Trophoblast cell (in vitro differentiated cells and primary cell): ENCODE results near the gene TMEM245.
A peak's percentile ranks its signal among the peaks of the same experiment; 100 is the strongest.

Experiments
- DNase-seq, 2 donors: peaks; one replicate each; pipeline ENCODE4 v3.0.0-alpha.2; 2016
- H2AFZ ChIP-seq: 2 replicates; pipeline ENCODE4 v1.6.1; 2013; ENCODE audit warnings: low read length, moderate library complexity, mild to moderate bottlenecking; ENCODE audit not compliant: insufficient read depth, poor library complexity
- H2AK5ac ChIP-seq: 2 replicates; pipeline ENCODE4 v1.6.1; 2013; ENCODE audit warnings: mild to moderate bottlenecking, low read length
- H2BK120ac ChIP-seq: 2 replicates; pipeline ENCODE4 v1.6.1; 2013; ENCODE audit warnings: low read length, mild to moderate bottlenecking, moderate library complexity; ENCODE audit not compliant: insufficient read depth, poor library complexity
- H2BK12ac ChIP-seq: 2 replicates; pipeline ENCODE4 v1.6.1; 2013; ENCODE audit warnings: mild to moderate bottlenecking, low read length, moderate library complexity
- H2BK5ac ChIP-seq: 2 replicates; pipeline ENCODE4 v1.6.1; 2013; ENCODE audit warnings: low read length, low read depth, moderate library complexity, mild to moderate bottlenecking; ENCODE audit not compliant: poor library complexity
- H3K14ac ChIP-seq: 2 replicates; pipeline ENCODE4 v1.6.1; 2013; ENCODE audit warnings: mild to moderate bottlenecking, low read length
- H3K18ac ChIP-seq: 2 replicates; pipeline ENCODE4 v1.6.1; 2013; ENCODE audit warnings: mild to moderate bottlenecking, low read length
- H3K23ac ChIP-seq: 2 replicates; pipeline ENCODE4 v1.6.1; 2013; ENCODE audit warnings: low read length
- H3K27ac ChIP-seq: 2 replicates; pipeline ENCODE4 v1.5.1; 2013; ENCODE audit warnings: low read depth, mild to moderate bottlenecking, inconsistent platforms, low read length, moderate library complexity
- H3K27me3 ChIP-seq: 2 replicates; pipeline ENCODE4 v1.6.1; 2013; ENCODE audit warnings: inconsistent platforms, mild to moderate bottlenecking, low read length, moderate library complexity; ENCODE audit not compliant: insufficient read depth
- H3K36me3 ChIP-seq, 2 experiments: 1 replicate in 1 of 2; 2 replicates in 1 of 2; pipeline ENCODE4 v1.6.1; 2013; ENCODE audit warnings: low read length in 2 of 2, mild to moderate bottlenecking in 2 of 2, moderate library complexity in 1 of 2; ENCODE audit not compliant: insufficient read depth in 2 of 2, control insufficient read depth in 1 of 2
- H3K4ac ChIP-seq: 2 replicates; pipeline ENCODE4 v1.6.1; 2013; ENCODE audit warnings: low read depth, mild to moderate bottlenecking, low read length, moderate library complexity
- H3K4me1 ChIP-seq, 2 experiments: 1 replicate in 1 of 2; 2 replicates in 1 of 2; pipeline ENCODE4 v1.6.1; 2013; ENCODE audit warnings: low read length in 2 of 2, mild to moderate bottlenecking in 2 of 2, moderate library complexity in 1 of 2; ENCODE audit not compliant: insufficient read depth in 2 of 2, control insufficient read depth in 1 of 2
- H3K4me2 ChIP-seq: 2 replicates; pipeline ENCODE4 v1.6.1; 2013; ENCODE audit warnings: inconsistent platforms, mild to moderate bottlenecking, low read length, moderate library complexity
- H3K4me3 ChIP-seq: 2 replicates; pipeline ENCODE4 v1.5.1; 2013; ENCODE audit warnings: mild to moderate bottlenecking, low read depth, low read length, inconsistent platforms
- H3K79me1 ChIP-seq: one replicate; pipeline ENCODE4 v1.6.1; 2013; ENCODE audit warnings: low read length
- H3K79me2 ChIP-seq: 2 replicates; pipeline ENCODE4 v1.6.1; 2013; ENCODE audit warnings: low read length, mild to moderate bottlenecking; ENCODE audit not compliant: control insufficient read depth, insufficient read depth, poor library complexity
- H3K9ac ChIP-seq: 2 replicates; pipeline ENCODE4 v1.6.1; 2013; ENCODE audit warnings: mild to moderate bottlenecking, low read length
- H3K9me3 ChIP-seq: 2 replicates; pipeline ENCODE4 v1.6.1; 2013; ENCODE audit warnings: low read depth, mild to moderate bottlenecking, control low read depth, inconsistent platforms, low read length; ENCODE audit not compliant: insufficient read depth
- H4K12ac ChIP-seq: 2 replicates; pipeline ENCODE4 v1.6.1; 2013; ENCODE audit warnings: low read depth, mild to moderate bottlenecking, low read length, moderate library complexity
- H4K8ac ChIP-seq: 2 replicates; pipeline ENCODE4 v1.6.1; 2013; ENCODE audit warnings: low read depth, mild to moderate bottlenecking, low read length, moderate library complexity
- H4K91ac ChIP-seq: one replicate; pipeline ENCODE4 v1.6.1; 2013; ENCODE audit warnings: low read depth, mild to moderate bottlenecking, low read length, moderate library complexity
- WGBS: extraction: QIAGEN DNeasy Blood & Tissue Kit; methylation state at CpG from one replicate; pipeline ENCODE4 v1.1.7; 2013; ENCODE audit warnings: missing lambda C conversion rate; ENCODE audit not compliant: insufficient read length, insufficient coverage; ENCODE audit errors: extremely low coverage; 5-methylcytosine and 5-hydroxymethylcytosine counted together

TMEM245 gene

DNA sequence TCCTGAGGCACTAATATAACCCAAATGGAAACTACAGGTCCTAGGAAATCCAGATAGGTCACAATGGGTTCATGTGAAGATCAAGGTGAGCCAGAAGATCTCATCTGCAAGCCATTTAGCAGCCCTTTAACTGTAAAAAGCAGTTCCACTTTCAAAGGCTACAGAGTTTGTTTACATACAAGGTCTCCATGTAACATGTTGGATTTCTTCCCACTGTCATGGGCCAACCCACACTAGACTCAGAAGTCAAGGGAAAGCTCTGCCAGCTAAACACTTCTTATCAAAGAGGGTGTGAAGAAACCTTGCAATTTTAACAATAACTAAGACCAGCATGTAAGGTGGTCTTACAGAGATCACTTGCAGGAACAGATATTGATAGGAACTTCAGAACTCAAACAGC lies 102.7 kb downstream of the TMEM245 start:
- no peak overlapping the region for H3K4me2 ChIP-seq
- H3K27me3 ChIP-seq, result no peaks in the 10 kb centered on the region
- no peak overlapping the region for H3K4me3 ChIP-seq
- H3K9ac ChIP-seq, result no peak overlapping the region
- no peak overlapping the region for H2AK5ac ChIP-seq
- H3K79me1 ChIP-seq, result peaks cover 5% of the 10 kb centered on the region
- no peak overlapping the region for H2BK120ac ChIP-seq
- no peaks in the 10 kb centered on the region for H3K9me3 ChIP-seq
- H4K8ac ChIP-seq, result no peak overlapping the region
- H2AFZ ChIP-seq, result no peak overlapping the region
- no peaks in the 10 kb centered on the region for H3K79me2 ChIP-seq
- H4K91ac ChIP-seq, result no peak overlapping the region
- no peak for DNase-seq
- H3K4ac ChIP-seq, result no peak overlapping the region
- peaks cover 3 to 4% of the 10 kb centered on the region in 2 experiments for H3K36me3 ChIP-seq
- H3K18ac ChIP-seq, result no peak overlapping the region
- no peak overlapping the region for H2BK12ac ChIP-seq
- no peak overlapping the region for H3K27ac ChIP-seq
- no peak overlapping the region for H4K12ac ChIP-seq
- no peak overlapping the region for H3K14ac ChIP-seq
- H3K23ac ChIP-seq, result no peak overlapping the region
- peaks cover 8 to 10% of the 10 kb centered on the region in 2 experiments for H3K4me1 ChIP-seq
- H2BK5ac ChIP-seq, result no peak overlapping the region

- Histone ChIP-seq H2BK5ac (no peak overlapping the region), H4K12ac (no peak overlapping the region), H3K79me2 (no peaks in the 10 kb centered on the region), H3K4me1 (peaks cover 10 to 13% of the 10 kb centered on the region in 2 experiments), H2AK5ac (no peak overlapping the region), H3K27ac (no peak overlapping the region), H3K18ac (no peak overlapping the region), H3K4ac (no peak overlapping the region), H3K4me2 (no peak overlapping the region), H2BK120ac (no peak overlapping the region), H3K23ac (no peak overlapping the region), H3K79me1 (peaks cover 5% of the 10 kb centered on the region), H2AFZ (no peak overlapping the region), H3K36me3 (peaks cover 3 to 4% of the 10 kb centered on the region in 2 experiments), H3K27me3 (no peaks in the 10 kb centered on the region), H3K9me3 (no peaks in the 10 kb centered on the region), H3K9ac (no peak overlapping the region), H4K91ac (no peak overlapping the region), H4K8ac (no peak overlapping the region), H2BK12ac (no peak overlapping the region), H3K4me3 (no peak overlapping the region), H3K14ac (no peak overlapping the region)
- DNase-seq, result no peak
- no CpG with 5 or more reads among the region's 1 CpG for WGBS
Observed at GRCh38 chr9:109016132-109016531, 103.6 kb downstream of the TMEM245 start.

GRCh38 chr9:109014608-109015280 lies 105.0 kb downstream of the TMEM245 start:
- H3K4me3 ChIP-seq, result no peak overlapping the region
- no peak overlapping the region for H3K14ac ChIP-seq
- H3K9ac ChIP-seq, result no peak overlapping the region
- H2BK12ac ChIP-seq, result no peak overlapping the region
- no peak overlapping the region for H3K4me2 ChIP-seq
- H3K27ac ChIP-seq, result no peak overlapping the region
- peaks cover 0 to 2% of the 10 kb centered on the region in 2 experiments for H3K36me3 ChIP-seq
- no peak overlapping the region for H2BK5ac ChIP-seq
- no peaks in the 10 kb centered on the region for H3K9me3 ChIP-seq
- no peaks in the 10 kb centered on the region for H3K27me3 ChIP-seq
- DNase-seq, result no peak
- H3K79me2 ChIP-seq, result no peaks in the 10 kb centered on the region
- H2AK5ac ChIP-seq, result no peak overlapping the region
- no CpG with 5 or more reads among the region's 7 CpGs for WGBS
- H3K18ac ChIP-seq, result no peak overlapping the region
- no peak overlapping the region for H4K8ac ChIP-seq
- H3K23ac ChIP-seq, result no peak overlapping the region
- H4K91ac ChIP-seq, result no peak overlapping the region
- H3K79me1 ChIP-seq, result peaks cover 5% of the 10 kb centered on the region
- H3K4me1 ChIP-seq, result peaks cover 10 to 13% of the 10 kb centered on the region in 2 experiments
- H2BK120ac ChIP-seq, result no peak overlapping the region
- H2AFZ ChIP-seq, result no peak overlapping the region
- no peak overlapping the region for H4K12ac ChIP-seq
- no peak overlapping the region for H3K4ac ChIP-seq

GRCh38 chr9:109013679-109014607 lies 105.8 kb downstream of the TMEM245 start:
- Histone ChIP-seq H3K79me1 (peaks cover 5% of the 10 kb centered on the region), H3K14ac (no peak overlapping the region), H2BK120ac (no peak overlapping the region), H2BK12ac (no peak overlapping the region), H3K79me2 (no peaks in the 10 kb centered on the region), H3K4me2 (peak overlapping the region; percentile 65), H3K9ac (no peak overlapping the region), H3K36me3 (peaks cover 0 to 2% of the 10 kb centered on the region in 2 experiments), H3K4me3 (peak overlapping the region; percentile 38), H3K27ac (peak overlapping the region; percentile 55), H4K91ac (no peak overlapping the region), H3K27me3 (no peaks in the 10 kb centered on the region), H4K12ac (no peak overlapping the region), H3K18ac (no peak overlapping the region), H3K23ac (no peak overlapping the region), H2AK5ac (no peak overlapping the region), H4K8ac (no peak overlapping the region), H2BK5ac (no peak overlapping the region), H3K4ac (no peak overlapping the region), H3K4me1 (peaks cover 10 to 13% of the 10 kb centered on the region in 2 experiments), H3K9me3 (no peaks in the 10 kb centered on the region), H2AFZ (no peak overlapping the region)
- DNase-seq, result peak; percentile 65 to 77
- WGBS, result no CpG with 5 or more reads among the region's 19 CpGs
